Measurements from ENCODE around the gene GRK4.

DNA sequence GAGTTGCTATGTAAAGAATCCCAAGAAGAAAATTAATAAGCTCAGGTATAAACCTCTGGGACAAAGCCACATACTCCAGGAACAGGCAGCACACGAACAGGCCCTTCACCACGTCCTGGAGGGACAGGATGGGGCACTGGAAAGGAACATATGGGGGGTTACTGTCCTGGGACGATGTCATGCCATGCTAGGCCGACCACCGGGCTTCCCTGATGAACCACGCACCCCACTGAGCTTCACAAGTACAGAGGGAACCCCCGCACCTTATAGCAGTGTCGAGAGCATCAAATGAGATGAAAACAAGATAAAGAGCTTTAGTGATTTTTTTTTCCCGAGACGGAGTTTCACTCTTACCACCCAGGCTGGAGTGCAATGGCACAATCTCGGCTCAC lies 19.3 kb upstream of the GRK4 start:
- TF ChIP-seq EZH2 (IDR thresholded peaks at IDR 0.05; ENCODE audit: insufficient read depth, poor library complexity, severe bottlenecking) (no peak), EZH2phosphoT487 (IDR thresholded peaks at IDR 0.05; ENCODE audit: insufficient read depth, low read depth) (no peak)

All from GM23248 (cell line).